ENCODE measurements around the gene BTNL8.

The BTNL8 gene

DNA sequence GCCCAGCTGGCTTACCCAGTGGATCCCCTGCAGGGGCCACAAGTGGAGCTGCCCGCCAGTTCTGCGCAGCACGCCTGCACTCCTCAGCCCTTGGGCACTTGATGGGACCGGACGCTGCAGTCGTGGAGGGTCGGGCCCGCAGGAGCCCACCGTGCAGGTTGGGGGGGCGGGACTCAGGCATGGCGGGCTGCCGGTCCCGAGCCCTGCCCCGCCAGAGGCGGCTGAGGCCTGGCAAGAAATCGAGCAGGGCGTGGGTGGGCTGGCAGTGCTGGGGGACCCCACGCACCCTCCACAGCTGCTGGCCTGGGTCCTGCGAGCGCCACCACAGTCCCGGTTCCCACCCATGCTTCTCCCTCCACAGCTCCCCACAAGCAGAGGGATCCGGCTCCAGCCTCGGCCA, 70.4 kb downstream of the BTNL8 start:
- no peak for DNase-seq (ENCODE audit: low spot score)

DNA sequence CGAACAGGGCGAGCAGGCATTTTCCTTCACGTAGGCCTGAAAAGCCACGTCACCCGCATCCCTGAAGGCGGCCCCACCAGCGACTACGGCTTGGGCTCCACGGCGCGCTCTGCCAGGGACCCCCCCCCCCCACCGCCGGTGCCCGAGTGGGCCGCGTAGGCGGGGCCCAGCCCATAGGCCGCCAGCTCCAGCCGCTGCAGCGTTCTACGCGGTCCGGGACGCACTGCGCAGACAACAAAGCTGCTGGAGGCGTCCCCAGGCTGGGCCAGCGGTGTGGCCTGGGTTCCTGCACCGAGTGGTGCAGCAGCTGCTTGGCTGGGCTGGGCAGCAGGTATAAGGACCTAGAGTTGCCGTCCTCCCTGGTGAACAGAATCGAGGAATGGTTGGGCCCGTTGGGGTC, 71.4 kb downstream of the BTNL8 start:
- DNase-seq (ENCODE audit: low spot score), result no peak

DNA sequence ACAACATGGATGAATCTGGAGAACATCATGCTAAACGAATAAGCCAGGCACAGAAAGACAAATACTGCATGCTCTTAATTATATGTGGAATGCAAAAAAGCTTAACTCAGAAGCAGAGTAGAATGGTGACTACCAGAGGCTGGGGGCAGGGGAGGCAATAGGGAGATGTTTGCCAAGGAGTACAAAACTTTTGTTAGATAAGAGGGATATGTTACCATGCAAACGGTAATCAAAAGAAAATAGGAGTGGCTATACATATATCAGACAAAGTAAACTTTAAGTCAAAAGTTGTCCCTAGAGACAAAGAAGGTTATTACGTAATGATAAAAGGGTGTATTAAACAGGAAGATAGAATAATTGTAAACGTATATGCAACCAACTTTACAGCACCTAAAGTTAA, 71.9 kb downstream of the BTNL8 start:
- DNase-seq (ENCODE audit: low spot score), result no peak

DNA sequence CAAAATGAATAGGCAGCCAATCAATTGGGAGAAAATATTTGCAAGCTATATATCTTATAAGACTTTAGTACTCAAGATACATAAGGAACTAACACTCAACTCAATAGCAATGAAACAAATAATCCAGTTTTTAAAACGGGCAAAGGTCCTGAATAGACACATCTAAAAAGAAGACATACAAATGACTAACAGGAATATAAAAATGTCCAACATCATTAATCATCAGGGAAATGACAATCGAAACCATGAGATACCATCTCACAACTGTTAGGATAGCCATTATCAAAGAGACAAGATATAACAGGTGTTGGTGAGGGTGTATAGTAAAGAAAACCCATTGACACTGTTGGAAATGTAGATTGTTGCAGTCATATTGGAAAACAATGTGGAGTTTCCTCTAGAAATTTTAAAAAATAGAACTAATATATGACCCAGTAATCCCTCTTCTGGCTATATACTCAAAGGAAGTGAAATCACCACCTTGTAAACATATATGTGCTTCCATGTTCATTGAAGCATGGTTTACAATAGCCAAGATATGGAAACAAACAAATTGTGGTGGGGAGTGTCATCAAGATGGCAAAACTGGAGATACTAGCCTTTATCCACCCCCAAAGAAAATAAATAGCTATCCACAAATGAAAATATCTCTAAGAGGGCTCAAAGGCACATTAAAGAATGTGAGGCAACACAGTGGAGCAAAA, 75.8 kb downstream of the BTNL8 start:
- DNase-seq (ENCODE audit: low spot score), result no peak

DNA sequence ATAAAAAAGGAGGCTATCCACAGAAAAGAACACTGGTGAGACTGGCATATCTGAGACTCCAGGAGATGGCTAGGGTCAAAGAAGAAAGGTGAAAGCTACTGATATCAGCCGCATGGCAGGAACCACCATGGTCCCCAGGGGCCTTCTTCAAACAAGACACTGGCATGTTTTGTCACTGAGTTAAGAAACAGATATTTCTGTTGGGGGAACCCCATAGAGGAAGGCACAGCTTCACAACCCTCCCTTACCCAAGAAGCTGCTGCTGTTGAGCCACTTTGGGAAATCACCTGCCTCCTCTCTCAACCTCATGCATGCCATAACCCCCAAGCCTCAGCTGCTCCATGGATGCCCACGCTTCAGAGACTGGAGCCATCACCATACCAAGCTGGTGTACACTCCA, 76.4 kb downstream of the BTNL8 start:
- DNase-seq (ENCODE audit: low spot score), result no peak

DNA sequence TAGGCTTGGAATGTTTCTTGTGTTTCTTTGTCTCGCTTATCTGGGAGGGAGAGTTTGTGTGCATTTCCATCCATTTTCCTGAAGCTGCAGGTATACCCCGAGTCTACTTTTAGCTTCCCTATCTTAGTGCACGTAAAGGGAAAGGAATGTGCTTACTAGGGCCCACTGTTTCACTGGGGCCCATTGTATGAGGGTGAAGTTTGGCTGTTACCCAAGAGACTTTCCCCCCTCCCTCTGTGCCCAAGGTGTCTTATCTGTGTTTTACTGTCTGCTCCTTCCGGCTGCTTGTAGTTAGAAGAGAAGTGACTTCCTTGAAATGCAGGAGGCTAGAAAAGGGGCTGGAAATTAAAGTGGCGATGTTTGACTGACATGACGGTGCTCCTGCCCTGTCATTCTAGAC, 77.6 kb downstream of the BTNL8 start:
- DNase-seq (ENCODE audit: low spot score), result no peak

DNA sequence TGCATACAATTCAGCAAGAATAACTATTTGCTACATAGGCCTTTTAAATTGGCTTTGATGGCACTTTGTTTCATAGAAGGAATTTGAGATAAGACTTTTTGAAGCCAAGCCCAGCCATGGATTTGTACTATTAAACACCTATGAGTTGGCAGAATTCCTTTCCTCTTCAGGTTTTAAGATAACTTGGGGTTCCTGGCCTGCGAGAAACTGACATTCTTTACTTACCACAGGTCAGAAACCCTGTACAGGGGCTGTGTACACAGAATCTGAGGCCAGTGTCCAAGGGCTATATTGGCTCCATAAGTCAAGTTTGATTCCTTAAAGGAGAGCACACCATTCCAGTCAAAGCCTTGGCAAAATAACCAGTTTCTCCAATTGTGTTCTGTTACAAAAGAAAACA, 78.9 kb downstream of the BTNL8 start:
- DNase-seq (ENCODE audit: low spot score), result no peak

DNA sequence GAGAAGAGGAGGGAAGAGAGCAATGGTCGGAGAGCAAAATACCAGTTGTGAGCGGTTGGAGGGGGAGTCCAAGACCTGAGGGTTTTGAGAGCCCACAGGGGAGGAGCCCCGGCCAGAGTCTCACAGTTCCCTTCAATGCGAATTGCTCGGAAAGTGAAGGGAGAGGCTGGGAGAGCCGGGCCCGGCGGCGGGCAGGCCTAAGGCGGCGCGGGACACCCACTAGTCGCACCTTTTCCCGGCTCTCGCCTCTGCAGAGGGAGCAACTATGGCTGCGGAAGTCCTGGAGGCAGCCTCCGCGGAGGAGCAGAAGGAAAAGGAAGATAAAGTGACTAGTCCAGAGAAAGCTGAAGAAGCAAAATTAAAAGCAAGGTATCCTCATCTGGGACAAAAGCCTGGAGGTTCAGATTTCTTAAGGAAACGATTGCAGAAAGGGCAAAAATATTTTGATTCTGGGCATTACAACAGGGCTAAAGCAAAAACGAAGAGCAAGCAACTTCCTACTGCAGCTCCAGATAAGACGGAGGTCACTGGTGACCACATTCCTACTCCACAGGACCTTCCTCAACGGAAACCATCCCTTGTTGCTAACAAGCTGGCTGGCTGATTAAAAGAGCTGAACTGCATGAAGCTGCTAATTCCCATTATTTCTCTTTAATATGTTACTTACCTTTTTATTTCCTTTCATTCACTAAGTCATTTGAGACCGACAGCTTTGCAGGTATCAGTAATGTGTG, 83.2 kb downstream of the BTNL8 start:
- no peak for DNase-seq (ENCODE audit: low spot score)

DNA sequence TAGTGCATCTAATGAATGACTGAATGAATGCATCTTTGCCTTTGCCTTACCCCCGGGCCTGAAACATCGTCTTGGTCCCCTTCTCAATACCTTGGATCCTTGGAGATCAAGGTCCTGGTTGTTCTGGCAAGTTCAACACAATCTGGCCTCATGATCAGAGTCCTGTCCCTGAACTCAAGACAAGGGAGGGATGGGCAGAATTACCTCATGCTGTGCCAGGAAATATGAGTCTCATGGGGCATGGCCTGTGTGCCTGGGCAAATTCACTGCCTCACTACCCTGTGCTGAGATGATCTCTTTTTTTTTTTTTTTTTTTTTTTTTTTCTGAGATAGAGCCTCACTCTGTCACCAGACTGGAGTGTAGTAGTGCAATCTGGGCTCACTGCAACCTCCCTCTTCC, 89.1 kb downstream of the BTNL8 start:
- no peak for DNase-seq (ENCODE audit: low spot score)

DNA sequence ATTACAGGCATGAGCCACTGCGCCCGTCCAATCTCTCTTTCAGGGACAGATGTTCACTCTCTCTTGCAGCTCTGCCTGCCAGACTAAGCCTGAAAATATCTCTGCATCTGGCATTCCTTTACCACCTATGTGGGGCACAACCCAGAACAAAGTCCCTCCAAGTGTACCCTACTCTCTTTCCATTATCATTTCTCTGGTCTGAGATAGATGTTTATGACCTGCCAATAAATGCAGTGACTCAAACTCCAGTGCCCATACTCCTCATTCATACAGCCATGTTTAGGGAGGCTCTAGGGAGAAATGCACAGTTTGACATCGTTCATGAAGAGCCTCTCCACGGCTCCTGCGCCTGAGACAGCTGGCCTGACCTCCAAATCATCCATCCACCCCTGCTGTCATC, 89.6 kb downstream of the BTNL8 start, which contains the start of gene BTNL3:
TSS of gene BTNL3 (plus strand) at position 255 of the 400 bp plus-strand sequence. CDS start 183 bp downstream, outside the sequence.
- DNase-seq (ENCODE audit: low spot score), result no peak

DNA sequence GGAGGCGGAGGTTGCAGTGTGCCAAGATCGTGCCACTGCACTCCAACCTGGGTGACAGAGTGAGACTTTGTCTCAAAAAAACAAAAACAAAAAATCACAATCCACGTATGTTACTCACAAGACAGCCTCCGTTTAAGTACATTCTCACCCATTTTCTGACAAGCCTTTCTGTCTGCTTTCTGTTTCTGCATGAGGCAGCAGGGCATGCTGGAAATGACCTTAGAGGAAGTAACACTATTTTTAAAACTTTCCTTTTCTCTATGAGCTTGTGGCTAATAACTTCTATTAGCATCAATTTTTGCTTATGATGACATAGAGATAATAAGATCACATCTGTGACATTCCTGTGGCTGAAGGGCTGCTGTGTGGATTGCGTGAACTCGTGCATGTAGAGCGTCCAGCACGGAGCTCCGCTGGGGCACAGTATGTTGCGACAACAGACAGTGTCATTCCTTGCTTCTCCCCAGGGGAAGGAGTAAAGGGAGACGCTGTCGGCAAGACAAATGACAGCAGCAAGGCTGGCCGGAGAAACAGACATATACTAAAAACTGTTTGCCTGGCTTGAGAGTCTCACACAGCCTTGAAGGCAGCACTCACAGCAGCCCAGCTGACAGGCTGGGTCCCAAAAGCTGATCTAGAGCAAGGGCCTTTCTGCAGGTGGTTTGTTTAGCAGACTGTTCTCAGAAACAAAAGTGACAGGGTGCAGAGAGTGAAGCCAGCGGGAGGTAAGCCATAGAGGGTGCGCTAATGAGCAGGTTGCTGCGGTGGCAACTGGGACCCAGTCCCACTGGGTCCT, 91.3 kb downstream of the BTNL8 start:
- no peak for DNase-seq (ENCODE audit: low spot score)

DNA sequence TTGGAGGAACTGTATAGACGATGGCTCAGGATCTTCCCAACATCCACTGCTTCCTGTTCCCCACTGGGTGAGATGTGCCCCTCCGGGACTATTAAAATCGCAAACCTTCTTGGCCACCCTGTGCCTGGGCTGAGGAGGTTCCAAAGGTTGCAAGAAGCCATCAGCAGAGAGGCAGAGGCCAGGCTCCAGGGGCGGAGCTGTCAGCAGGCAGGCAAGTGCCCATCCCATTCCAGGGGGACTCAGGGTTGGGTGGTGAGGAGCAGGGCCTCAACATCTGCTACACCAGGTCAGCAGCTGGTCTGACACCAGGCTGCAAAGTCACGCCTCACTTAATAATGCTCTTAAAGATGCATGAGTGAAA, 91.9 kb downstream of the BTNL8 start:
- no peak for DNase-seq (ENCODE audit: low spot score)

Measured in AG08395 (cell line).